ENCODE results near the gene SYNC.
"Not testable (repeated sequence)": the region's sequence is repeated elsewhere in the genome, so short reads cannot be mapped to it uniquely, and the experiment has no call there.

The SYNC gene

DNA sequence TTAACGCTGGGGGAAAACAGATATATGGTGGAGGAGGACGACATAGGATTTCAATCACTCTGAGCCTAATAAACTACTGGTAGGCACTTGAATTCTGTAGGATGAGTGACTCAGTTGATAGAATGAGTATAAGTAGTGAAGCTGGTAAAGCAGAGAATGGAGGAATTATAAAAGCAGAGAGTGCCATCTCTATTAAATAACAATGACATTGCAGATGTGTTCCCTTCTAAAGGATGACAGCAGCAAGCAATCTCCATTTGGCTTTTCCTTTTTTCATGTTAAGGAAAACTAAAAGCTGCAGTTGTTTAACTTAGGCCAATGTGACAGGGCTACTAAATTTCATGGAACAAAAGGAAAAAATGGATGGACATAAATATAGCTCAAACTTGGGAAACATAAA is 69.7 kb downstream of the SYNC start:
- no peak for TF ChIP-seq POLR2A (IDR thresholded peaks at IDR 0.05; ENCODE audit: low read depth, low read length)
- DNase-seq (ENCODE audit: insufficient read length, low spot score) = no peak
- FAIRE-seq = no peak

DNA sequence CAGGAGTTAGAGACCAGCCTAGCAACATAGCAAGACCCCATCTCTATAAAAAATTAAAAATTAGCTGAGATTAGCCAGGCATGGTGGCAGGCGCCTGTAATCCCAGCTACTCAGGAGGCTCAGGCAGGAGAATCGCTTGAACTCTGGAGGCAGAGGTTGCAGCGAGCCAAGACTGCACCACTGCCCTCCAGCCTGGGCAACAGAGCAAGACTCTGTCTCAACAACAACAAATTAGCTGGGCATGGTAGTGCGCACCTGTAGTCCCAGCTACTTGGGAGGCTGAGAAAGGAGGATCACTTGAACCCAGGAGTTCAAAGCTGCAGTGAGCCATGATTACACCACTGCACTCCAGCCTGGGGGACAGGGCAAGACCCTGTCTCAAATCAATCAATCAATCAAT is 72.4 kb downstream of the SYNC start:
- not testable (repeated sequence) for FAIRE-seq; DNase-seq (ENCODE audit: insufficient read length, low spot score)
